SK-N-SH treated with all-trans-retinoic acid at 6 μM for 48 hours (cell line): ENCODE results near the gene TRIM46.

Experiments used
- ATAC-seq: fragments of 200-7000 bp; cut with Tn5 transposase; 3 replicates; pipeline ENCODE4 v1.9.1; 2020; ENCODE audit warnings: mild to moderate bottlenecking, moderate library complexity
- ARNTL ChIP-seq: fragments of 450-650 bp; formaldehyde crosslinking; IDR thresholded peaks from 2 replicates; pipeline ENCODE4 v1.5.0; 2020; ENCODE audit warnings: low read depth, mild to moderate bottlenecking, moderate library complexity, borderline replicate concordance
- BACH2 ChIP-seq: fragments of 250-450 bp; sonication (Bioruptor Pico); IDR thresholded peaks from 2 replicates; pipeline ENCODE4 v1.9.0; 2021; ENCODE audit warnings: mild to moderate bottlenecking, borderline replicate concordance
- CSDC2 ChIP-seq: fragments of 250-450 bp; sonication (Bioruptor Pico); IDR thresholded peaks from 2 replicates; pipeline ENCODE4 v1.5.0; 2020; ENCODE audit warnings: mild to moderate bottlenecking, moderate library complexity
- GLIS3 ChIP-seq: fragments of 250-450 bp; sonication (Bioruptor Pico); IDR thresholded peaks from 2 replicates; pipeline ENCODE4 v1.5.0; 2020; ENCODE audit warnings: mild to moderate bottlenecking, moderate library complexity
- ISL1 ChIP-seq: fragments of 250-450 bp; sonication (Bioruptor Pico); IDR thresholded peaks from 2 replicates; pipeline ENCODE4 v2.1.2; 2022; ENCODE audit warnings: mild to moderate bottlenecking, moderate library complexity
- OSR1 ChIP-seq: fragments of 250-450 bp; sonication (Bioruptor Pico); IDR thresholded peaks from 2 replicates; pipeline ENCODE4 v1.8.0; 2022; ENCODE audit warnings: moderate library complexity, mild to moderate bottlenecking, inconsistent platforms
- RARB ChIP-seq: fragments of 250-450 bp; sonication (Bioruptor Pico); IDR thresholded peaks from 2 replicates; pipeline ENCODE4 v1.8.0; 2021; ENCODE audit warnings: mild to moderate bottlenecking, moderate library complexity
- SNAI2 ChIP-seq: fragments of 250-450 bp; sonication (Bioruptor Pico); IDR thresholded peaks from 2 replicates; pipeline ENCODE4 v1.5.0; 2020; ENCODE audit warnings: mild to moderate bottlenecking, moderate library complexity
- TCF4 ChIP-seq: fragments of 250-450 bp; sonication (Bioruptor Pico); IDR thresholded peaks from 2 replicates; pipeline ENCODE4 v1.8.0; 2021; ENCODE audit warnings: mild to moderate bottlenecking, moderate library complexity, borderline replicate concordance
- ZC3H10 ChIP-seq: fragments of 250-450 bp; sonication (Bioruptor Pico); IDR thresholded peaks from 2 replicates; pipeline ENCODE4 v1.5.1; 2021; ENCODE audit warnings: mild to moderate bottlenecking, moderate library complexity
- ZFP3 ChIP-seq: fragments of 250-450 bp; sonication (Bioruptor Pico); IDR thresholded peaks from 2 replicates; pipeline ENCODE4 v1.5.0; 2020; ENCODE audit warnings: mild to moderate bottlenecking, moderate library complexity
- ZFP30 ChIP-seq: fragments of 450-650 bp; formaldehyde crosslinking; IDR thresholded peaks from 2 replicates; pipeline ENCODE4 v1.5.0; 2022; ENCODE audit warnings: mild to moderate bottlenecking, moderate library complexity
- ZNF70 ChIP-seq: fragments of 450-650 bp; formaldehyde crosslinking; IDR thresholded peaks from 2 replicates; pipeline ENCODE4 v1.5.0; 2020; ENCODE audit warnings: mild to moderate bottlenecking, moderate library complexity
- ZNF8 ChIP-seq: fragments of 450-650 bp; formaldehyde crosslinking; IDR thresholded peaks from 2 replicates; pipeline ENCODE4 v1.5.0; 2020; ENCODE audit warnings: mild to moderate bottlenecking, moderate library complexity
- TF ChIP-seq, protein P1 (sequence below): fragments of 250-450 bp; sonication (Bioruptor Pico); IDR thresholded peaks from 2 replicates; pipeline ENCODE4 v1.8.0; 2021; ENCODE audit warnings: low read depth, mild to moderate bottlenecking, moderate library complexity, borderline replicate concordance
- TF ChIP-seq, protein P2 (sequence below): fragments of 250-450 bp; sonication (Bioruptor Pico); IDR thresholded peaks from 2 replicates; pipeline ENCODE4 v1.8.0; 2020; ENCODE audit warnings: mild to moderate bottlenecking, moderate library complexity, borderline replicate concordance
- TF ChIP-seq, protein P3 (sequence below): fragments of 250-450 bp; sonication (Bioruptor Pico); IDR thresholded peaks from 2 replicates; pipeline ENCODE4 v1.5.0; 2020; ENCODE audit warnings: mild to moderate bottlenecking, moderate library complexity
- TF ChIP-seq, protein P4 (sequence below): fragments of 250-450 bp; sonication (Bioruptor Pico); IDR thresholded peaks from 2 replicates; pipeline ENCODE4 v1.5.1; 2020; ENCODE audit warnings: low read depth, mild to moderate bottlenecking, moderate library complexity

The TRIM46 gene

DNA sequence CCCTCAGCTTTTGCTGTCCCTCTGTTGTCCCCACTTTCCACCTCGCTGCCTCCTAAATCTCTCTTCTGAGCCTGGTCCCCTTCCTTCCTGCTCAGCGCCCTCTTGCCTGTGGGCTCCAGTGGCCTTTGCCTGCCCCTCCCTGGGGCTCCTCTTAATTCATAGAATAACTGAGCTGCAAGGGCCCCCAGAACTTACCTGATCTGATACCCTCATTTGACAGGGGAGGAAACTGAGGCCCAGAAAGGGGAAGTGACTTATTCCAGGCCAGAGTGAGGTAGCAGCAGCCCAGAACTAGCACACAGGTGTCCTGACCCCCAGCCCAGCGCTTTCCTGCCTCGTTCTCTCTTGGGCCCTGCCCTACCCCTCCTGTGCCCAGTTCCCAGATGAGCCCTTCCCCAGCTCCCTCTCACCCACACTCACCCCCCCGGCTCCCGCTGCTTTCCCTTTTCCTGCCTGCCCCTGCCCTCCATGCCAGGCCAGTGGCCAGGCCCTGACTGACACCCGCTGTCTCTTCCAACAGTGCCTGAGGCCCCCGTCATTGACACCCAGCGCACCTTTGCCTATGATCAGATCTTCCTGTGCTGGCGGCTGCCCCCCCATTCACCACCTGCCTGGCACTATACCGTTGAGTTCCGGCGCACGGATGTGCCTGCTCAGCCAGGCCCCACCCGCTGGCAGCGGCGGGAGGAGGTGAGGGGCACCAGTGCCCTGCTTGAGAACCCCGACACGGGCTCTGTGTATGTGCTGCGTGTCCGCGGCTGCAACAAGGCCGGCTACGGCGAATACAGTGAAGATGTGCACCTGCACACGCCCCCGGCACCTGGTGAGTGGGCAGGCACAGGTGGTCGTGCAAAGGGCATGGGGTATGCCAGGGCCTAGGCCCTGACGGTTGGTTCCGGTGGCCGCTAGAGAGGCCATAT, 5.7 kb downstream of the TRIM46 start:
- no peak for ATAC-seq
- TF ChIP-seq RARB, result no peak
- TF ChIP-seq SNAI2, result no peak
- no peak for TF ChIP-seq CSDC2 (CRISPR knock-in tag)
- no peak for TF ChIP-seq BACH2 (CRISPR knock-in tag)
- TF ChIP-seq ISL1 (CRISPR knock-in tag), result no peak
- no peak for TF ChIP-seq ZNF8 (CRISPR knock-in tag)
- TF ChIP-seq, protein P1, sequence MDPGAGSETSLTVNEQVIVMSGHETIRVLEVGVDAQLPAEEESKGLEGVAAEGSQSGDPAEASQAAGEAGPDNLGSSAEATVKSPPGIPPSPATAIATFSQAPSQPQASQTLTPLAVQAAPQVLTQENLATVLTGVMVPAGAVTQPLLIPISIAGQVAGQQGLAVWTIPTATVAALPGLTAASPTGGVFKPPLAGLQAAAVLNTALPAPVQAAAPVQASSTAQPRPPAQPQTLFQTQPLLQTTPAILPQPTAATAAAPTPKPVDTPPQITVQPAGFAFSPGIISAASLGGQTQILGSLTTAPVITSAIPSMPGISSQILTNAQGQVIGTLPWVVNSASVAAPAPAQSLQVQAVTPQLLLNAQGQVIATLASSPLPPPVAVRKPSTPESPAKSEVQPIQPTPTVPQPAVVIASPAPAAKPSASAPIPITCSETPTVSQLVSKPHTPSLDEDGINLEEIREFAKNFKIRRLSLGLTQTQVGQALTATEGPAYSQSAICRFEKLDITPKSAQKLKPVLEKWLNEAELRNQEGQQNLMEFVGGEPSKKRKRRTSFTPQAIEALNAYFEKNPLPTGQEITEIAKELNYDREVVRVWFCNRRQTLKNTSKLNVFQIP (CRISPR knock-in tag), result no peak
- TF ChIP-seq, protein P2, sequence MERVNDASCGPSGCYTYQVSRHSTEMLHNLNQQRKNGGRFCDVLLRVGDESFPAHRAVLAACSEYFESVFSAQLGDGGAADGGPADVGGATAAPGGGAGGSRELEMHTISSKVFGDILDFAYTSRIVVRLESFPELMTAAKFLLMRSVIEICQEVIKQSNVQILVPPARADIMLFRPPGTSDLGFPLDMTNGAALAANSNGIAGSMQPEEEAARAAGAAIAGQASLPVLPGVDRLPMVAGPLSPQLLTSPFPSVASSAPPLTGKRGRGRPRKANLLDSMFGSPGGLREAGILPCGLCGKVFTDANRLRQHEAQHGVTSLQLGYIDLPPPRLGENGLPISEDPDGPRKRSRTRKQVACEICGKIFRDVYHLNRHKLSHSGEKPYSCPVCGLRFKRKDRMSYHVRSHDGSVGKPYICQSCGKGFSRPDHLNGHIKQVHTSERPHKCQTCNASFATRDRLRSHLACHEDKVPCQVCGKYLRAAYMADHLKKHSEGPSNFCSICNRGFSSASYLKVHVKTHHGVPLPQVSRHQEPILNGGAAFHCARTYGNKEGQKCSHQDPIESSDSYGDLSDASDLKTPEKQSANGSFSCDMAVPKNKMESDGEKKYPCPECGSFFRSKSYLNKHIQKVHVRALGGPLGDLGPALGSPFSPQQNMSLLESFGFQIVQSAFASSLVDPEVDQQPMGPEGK (CRISPR knock-in tag), result no peak
- no peak for TF ChIP-seq OSR1 (CRISPR knock-in tag)
- no peak for TF ChIP-seq ZFP3 (CRISPR knock-in tag)
- TF ChIP-seq ARNTL (CRISPR knock-in tag), result no peak
- no peak for TF ChIP-seq ZC3H10 (CRISPR knock-in tag)
- TF ChIP-seq, protein P3, sequence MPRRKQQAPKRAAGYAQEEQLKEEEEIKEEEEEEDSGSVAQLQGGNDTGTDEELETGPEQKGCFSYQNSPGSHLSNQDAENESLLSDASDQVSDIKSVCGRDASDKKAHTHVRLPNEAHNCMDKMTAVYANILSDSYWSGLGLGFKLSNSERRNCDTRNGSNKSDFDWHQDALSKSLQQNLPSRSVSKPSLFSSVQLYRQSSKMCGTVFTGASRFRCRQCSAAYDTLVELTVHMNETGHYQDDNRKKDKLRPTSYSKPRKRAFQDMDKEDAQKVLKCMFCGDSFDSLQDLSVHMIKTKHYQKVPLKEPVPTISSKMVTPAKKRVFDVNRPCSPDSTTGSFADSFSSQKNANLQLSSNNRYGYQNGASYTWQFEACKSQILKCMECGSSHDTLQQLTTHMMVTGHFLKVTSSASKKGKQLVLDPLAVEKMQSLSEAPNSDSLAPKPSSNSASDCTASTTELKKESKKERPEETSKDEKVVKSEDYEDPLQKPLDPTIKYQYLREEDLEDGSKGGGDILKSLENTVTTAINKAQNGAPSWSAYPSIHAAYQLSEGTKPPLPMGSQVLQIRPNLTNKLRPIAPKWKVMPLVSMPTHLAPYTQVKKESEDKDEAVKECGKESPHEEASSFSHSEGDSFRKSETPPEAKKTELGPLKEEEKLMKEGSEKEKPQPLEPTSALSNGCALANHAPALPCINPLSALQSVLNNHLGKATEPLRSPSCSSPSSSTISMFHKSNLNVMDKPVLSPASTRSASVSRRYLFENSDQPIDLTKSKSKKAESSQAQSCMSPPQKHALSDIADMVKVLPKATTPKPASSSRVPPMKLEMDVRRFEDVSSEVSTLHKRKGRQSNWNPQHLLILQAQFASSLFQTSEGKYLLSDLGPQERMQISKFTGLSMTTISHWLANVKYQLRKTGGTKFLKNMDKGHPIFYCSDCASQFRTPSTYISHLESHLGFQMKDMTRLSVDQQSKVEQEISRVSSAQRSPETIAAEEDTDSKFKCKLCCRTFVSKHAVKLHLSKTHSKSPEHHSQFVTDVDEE, result no peak

DNA sequence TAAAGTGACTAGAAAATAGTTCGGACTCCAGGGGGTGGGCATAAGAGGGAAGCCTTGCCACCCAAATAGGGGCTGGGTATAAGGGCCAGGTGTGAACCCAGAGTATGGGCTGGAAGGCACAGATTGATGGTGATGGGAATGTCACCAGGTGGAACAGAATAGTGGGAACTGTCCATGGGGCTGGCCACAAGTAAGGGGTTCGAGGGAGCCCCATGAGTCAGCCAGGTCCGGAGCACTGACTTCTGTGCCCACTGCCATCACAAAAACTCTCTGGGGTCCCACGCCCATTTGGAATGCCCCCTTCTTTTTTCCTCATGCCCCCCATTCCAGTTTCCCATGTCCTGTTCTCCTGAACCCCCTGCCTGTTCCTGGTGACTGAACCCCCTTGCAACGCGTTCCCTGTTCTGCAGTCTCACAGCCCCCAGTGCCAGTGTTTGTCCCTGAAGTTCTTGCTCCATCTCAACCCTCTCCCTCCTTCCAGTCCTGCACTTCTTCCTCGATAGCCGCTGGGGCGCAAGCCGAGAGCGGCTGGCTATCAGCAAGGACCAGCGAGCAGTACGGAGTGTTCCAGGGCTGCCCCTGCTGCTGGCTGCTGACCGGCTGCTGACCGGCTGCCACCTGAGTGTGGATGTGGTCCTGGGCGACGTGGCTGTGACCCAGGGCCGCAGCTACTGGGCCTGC, 7.9 kb downstream of the TRIM46 start:
- ATAC-seq, result no peak
- TF ChIP-seq SNAI2, result no peak

DNA sequence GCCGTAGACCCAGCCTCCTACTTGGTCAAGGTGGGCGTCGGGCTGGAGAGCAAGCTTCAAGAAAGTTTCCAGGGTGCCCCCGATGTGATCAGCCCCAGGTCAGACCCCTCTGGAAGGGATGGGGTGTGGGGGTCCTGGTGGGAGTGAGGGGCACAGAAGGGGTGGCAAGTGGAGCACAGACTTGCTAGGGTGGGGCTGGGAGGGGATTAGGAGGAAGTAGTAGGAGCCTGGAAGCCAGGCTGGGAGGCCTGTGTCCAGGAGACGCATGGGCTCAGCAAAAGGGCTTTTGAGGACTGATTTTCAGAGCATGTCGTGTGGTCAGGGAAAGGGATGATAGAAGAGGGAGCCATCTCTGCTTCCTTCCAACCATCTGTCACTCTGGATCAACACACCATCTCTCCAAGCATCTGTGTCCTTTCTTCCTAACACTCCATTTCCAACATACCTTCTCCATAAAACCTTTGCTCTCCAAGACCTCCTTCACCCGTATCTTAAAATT, 8.5 kb downstream of the TRIM46 start:
- ATAC-seq, result no peak
- no peak for TF ChIP-seq ISL1 (CRISPR knock-in tag)

DNA sequence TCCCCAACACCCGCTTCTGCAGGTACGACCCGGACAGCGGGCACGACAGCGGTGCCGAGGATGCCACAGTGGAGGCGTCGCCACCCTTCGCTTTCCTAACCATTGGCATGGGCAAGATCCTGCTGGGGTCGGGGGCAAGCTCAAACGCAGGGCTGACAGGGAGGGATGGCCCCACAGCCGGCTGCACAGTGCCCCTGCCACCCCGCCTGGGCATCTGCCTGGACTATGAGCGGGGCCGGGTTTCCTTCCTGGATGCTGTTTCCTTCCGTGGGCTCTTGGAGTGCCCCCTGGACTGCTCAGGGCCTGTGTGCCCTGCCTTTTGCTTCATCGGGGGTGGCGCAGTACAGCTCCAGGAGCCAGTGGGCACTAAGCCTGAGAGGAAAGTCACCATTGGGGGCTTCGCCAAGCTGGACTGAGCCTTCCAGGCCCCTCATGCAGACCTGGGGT, 10.1 kb downstream of the TRIM46 start:
- no peak for ATAC-seq

More for the DNA sequence above, 10.1 kb downstream of the TRIM46 start:
- TF ChIP-seq, protein P1 (CRISPR knock-in tag), result no peak
- no peak for TF ChIP-seq ZC3H10 (CRISPR knock-in tag)
- TF ChIP-seq, protein P4, sequence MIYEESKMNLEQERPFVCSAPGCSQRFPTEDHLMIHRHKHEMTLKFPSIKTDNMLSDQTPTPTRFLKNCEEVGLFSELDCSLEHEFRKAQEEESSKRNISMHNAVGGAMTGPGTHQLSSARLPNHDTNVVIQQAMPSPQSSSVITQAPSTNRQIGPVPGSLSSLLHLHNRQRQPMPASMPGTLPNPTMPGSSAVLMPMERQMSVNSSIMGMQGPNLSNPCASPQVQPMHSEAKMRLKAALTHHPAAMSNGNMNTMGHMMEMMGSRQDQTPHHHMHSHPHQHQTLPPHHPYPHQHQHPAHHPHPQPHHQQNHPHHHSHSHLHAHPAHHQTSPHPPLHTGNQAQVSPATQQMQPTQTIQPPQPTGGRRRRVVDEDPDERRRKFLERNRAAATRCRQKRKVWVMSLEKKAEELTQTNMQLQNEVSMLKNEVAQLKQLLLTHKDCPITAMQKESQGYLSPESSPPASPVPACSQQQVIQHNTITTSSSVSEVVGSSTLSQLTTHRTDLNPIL (CRISPR knock-in tag), result no peak
- no peak for TF ChIP-seq TCF4 (CRISPR knock-in tag)
- no peak for TF ChIP-seq ZNF70 (CRISPR knock-in tag)
- no peak for TF ChIP-seq CSDC2 (CRISPR knock-in tag)
- no peak for TF ChIP-seq GLIS3
- TF ChIP-seq, protein P3, result no peak
- no peak for TF ChIP-seq SNAI2
- TF ChIP-seq ZFP30, result no peak
- no peak for TF ChIP-seq ARNTL (CRISPR knock-in tag)
- TF ChIP-seq, all 23 proteins: peak for 0
